H1 (cell line): ENCODE data around the gene CNPY3. TPM values are rescaled to one million over a fixed set of nuclear protein-coding genes. Genes with fewer than 3 reads are reported as not detected.

Experiments
- CTCF ChIA-PET: fragments of 300-600 bp; sonication (Branson Sonifier 250); formaldehyde crosslinking; loops from one replicate; lab custom pipeline; 2021; ENCODE audit not compliant: partially characterized antibody; lab: Charles Lee
- POLR2A ChIA-PET: fragments of 300-600 bp; sonication (Branson Sonifier 250); formaldehyde crosslinking; loops from one replicate; lab custom pipeline; 2021; ENCODE audit warnings: inconsistent platforms; ENCODE audit not compliant: partially characterized antibody; lab: Charles Lee
- DNase-seq, 2 experiments: peaks; one replicate each; pipeline versions ENCODE4 v3.0.0 to v3.0.0-alpha.2; 2010 to 2022; ENCODE audit warnings: low spot score in 2 of 2, low read depth in 1 of 2, mixed read lengths in 1 of 2
- FAIRE-seq: peaks from 2 replicates; lab custom pipeline; 2011; peaks lifted over from hg19 to GRCh38; lab: Jason Lieb, UNC
- H2AFZ ChIP-seq: 2 replicates; pipeline ENCODE4 v1.8.1; 2012; ENCODE audit warnings: low read length, inconsistent platforms
- H2AK5ac ChIP-seq: 2 replicates; pipeline ENCODE4 v1.6.1; 2013; ENCODE audit warnings: low read depth, low read length
- H2BK120ac ChIP-seq: replicated peaks from 2 replicates; pipeline ENCODE3; 2013; ENCODE audit warnings: low read depth, low read length, inconsistent platforms
- H2BK12ac ChIP-seq: 2 replicates; pipeline ENCODE4 v1.6.1; 2013; ENCODE audit warnings: low read depth, low read length
- H2BK15ac ChIP-seq: 2 replicates; pipeline ENCODE4 v1.6.1; 2013; ENCODE audit warnings: low read length
- H2BK20ac ChIP-seq: 2 replicates; pipeline ENCODE4 v1.6.1; 2013; ENCODE audit warnings: low read length
- H2BK5ac ChIP-seq: 2 replicates; pipeline ENCODE4 v1.6.1; 2013; ENCODE audit warnings: low read depth, low read length
- H3K14ac ChIP-seq: 2 replicates; pipeline ENCODE4 v1.6.1; 2013; ENCODE audit warnings: inconsistent platforms; ENCODE audit not compliant: insufficient read length
- H3K18ac ChIP-seq: 2 replicates; pipeline ENCODE4 v1.6.1; 2013; ENCODE audit warnings: low read length; ENCODE audit errors: extremely low read depth
- H3K23ac ChIP-seq: 2 replicates; pipeline ENCODE4 v1.6.1; 2013; ENCODE audit warnings: inconsistent platforms; ENCODE audit not compliant: insufficient read length
- H3K23me2 ChIP-seq: 2 replicates; pipeline ENCODE4 v1.6.1; 2013; ENCODE audit warnings: low read depth, low read length
- H3K27ac ChIP-seq: 2 replicates; pipeline ENCODE4 v1.6.1; 2011; ENCODE audit warnings: low read depth, low read length, inconsistent platforms
- H3K27me3 ChIP-seq, 4 experiments: replicated peaks in 1 of 4; 1 replicate in 1 of 4; 2 replicates in 3 of 4; pipeline versions ENCODE4 v1.6.1 to v1.8.1; 2011 to 2013; ENCODE audit warnings: low read length in 3 of 4, mild to moderate bottlenecking in 3 of 4, inconsistent platforms in 2 of 4, mixed read lengths in 2 of 4, moderate library complexity in 1 of 4; ENCODE audit not compliant: control insufficient read depth in 3 of 4, insufficient read depth in 3 of 4; ENCODE audit errors: extremely low read depth in 1 of 4
- H3K36me3 ChIP-seq, 4 experiments: 2 replicates each; pipeline versions ENCODE4 v1.6.1 to v1.8.1; 2011 to 2013; ENCODE audit warnings: mild to moderate bottlenecking in 4 of 4, low read length in 3 of 4, moderate library complexity in 2 of 4, control low read depth in 1 of 4, inconsistent platforms in 1 of 4; ENCODE audit not compliant: insufficient read depth in 4 of 4, control insufficient read depth in 2 of 4
- H3K4ac ChIP-seq: replicated peaks from 2 replicates; pipeline ENCODE3; 2013; ENCODE audit warnings: low read length, low read depth, mixed read lengths, inconsistent platforms; ENCODE audit not compliant: insufficient read length
- H3K4me1 ChIP-seq, 4 experiments: replicated peaks in 1 of 4; 1 replicate in 1 of 4; 2 replicates in 3 of 4; pipeline versions ENCODE4 v1.6.1 to v1.8.1; 2011 to 2013; ENCODE audit warnings: low read length in 3 of 4, inconsistent platforms in 2 of 4, mixed read lengths in 1 of 4; ENCODE audit not compliant: insufficient read depth in 4 of 4, control insufficient read depth in 3 of 4
- H3K4me2 ChIP-seq, 2 experiments: 2 replicates each; pipeline versions ENCODE4 v1.6.1 to v1.8.1; 2011 to 2013; ENCODE audit warnings: low read depth in 2 of 2, low read length in 2 of 2, control low read depth in 1 of 2, inconsistent platforms in 1 of 2, mild to moderate bottlenecking in 1 of 2; ENCODE audit not compliant: insufficient read depth in 1 of 2
- H3K4me3 ChIP-seq, 4 experiments: fragments of 200-600, 300-600 bp in 1 of 4; sonication (generic), shearing (Covaris generic), sonication (Bioruptor Twin) in 1 of 4; 2 replicates each; pipeline versions ENCODE4 v1.5.1 to v1.8.1; 2011 to 2016; ENCODE audit warnings: low read length in 4 of 4, low read depth in 3 of 4, control low read depth in 2 of 4, inconsistent platforms in 2 of 4, mild to moderate bottlenecking in 2 of 4, mixed read lengths in 1 of 4, moderate library complexity in 1 of 4; ENCODE audit not compliant: insufficient read depth in 2 of 4; ENCODE audit errors: extremely low read depth in 1 of 4
- H3K56ac ChIP-seq: replicated peaks from 2 replicates; pipeline ENCODE3; 2013; ENCODE audit warnings: low read depth, mild to moderate bottlenecking, mixed read lengths, low read length, inconsistent platforms; ENCODE audit not compliant: insufficient read length
- H3K79me1 ChIP-seq: 2 replicates; pipeline ENCODE4 v1.6.1; 2013; ENCODE audit warnings: low read depth, low read length, control low read depth
- H3K79me2 ChIP-seq, 2 experiments: 2 replicates each; pipeline versions ENCODE4 v1.6.1 to v1.8.1; 2012 to 2013; ENCODE audit warnings: low read length in 2 of 2, mild to moderate bottlenecking in 2 of 2, inconsistent platforms in 1 of 2; ENCODE audit not compliant: insufficient read depth in 2 of 2, control insufficient read depth in 1 of 2
- H3K9ac ChIP-seq, 4 experiments: replicated peaks in 1 of 4; 1 replicate in 1 of 4; 2 replicates in 3 of 4; pipeline versions ENCODE4 v1.6.1 to v1.8.1; 2011 to 2013; ENCODE audit warnings: low read depth in 3 of 4, low read length in 3 of 4, control low read depth in 2 of 4, mild to moderate bottlenecking in 2 of 4, moderate library complexity in 2 of 4, inconsistent platforms in 1 of 4; ENCODE audit errors: extremely low read depth in 1 of 4
- H3K9me3 ChIP-seq, 2 experiments: 2 replicates each; pipeline versions ENCODE4 v1.6.1 to v1.8.1; 2012 to 2013; ENCODE audit warnings: mild to moderate bottlenecking in 2 of 2, moderate library complexity in 2 of 2, control low read depth in 1 of 2, inconsistent platforms in 1 of 2, low read depth in 1 of 2, low read length in 1 of 2, mixed read lengths in 1 of 2; ENCODE audit not compliant: insufficient read depth in 2 of 2
- H4K20me1 ChIP-seq, 2 experiments: replicated peaks in 1 of 2; 2 replicates each; pipeline versions ENCODE3 to v1.8.1; 2011 to 2013; ENCODE audit warnings: inconsistent platforms in 2 of 2, low read length in 2 of 2, mild to moderate bottlenecking in 1 of 2; ENCODE audit not compliant: insufficient read depth in 2 of 2, control insufficient read depth in 1 of 2
- H4K5ac ChIP-seq: 2 replicates; pipeline ENCODE4 v1.6.1; 2013; ENCODE audit warnings: low read length, low read depth, mixed read lengths, inconsistent platforms; ENCODE audit not compliant: insufficient read length
- H4K8ac ChIP-seq: 2 replicates; pipeline ENCODE4 v1.8.0; 2013; ENCODE audit warnings: mild to moderate bottlenecking, moderate library complexity, low read length, inconsistent platforms; ENCODE audit not compliant: insufficient read depth; ENCODE audit errors: extremely low read depth
- H4K91ac ChIP-seq: replicated peaks from 2 replicates; pipeline ENCODE3; 2013; ENCODE audit warnings: low read length, mixed read lengths, inconsistent platforms; ENCODE audit not compliant: insufficient read length
- BCL11A ChIP-seq, 2 experiments: IDR thresholded peaks; one replicate each; pipeline ENCODE4 v1.6.1; 2011; ENCODE audit warnings: low read depth in 2 of 2, low read length in 2 of 2, mild to moderate bottlenecking in 2 of 2
- BRCA1 ChIP-seq: IDR thresholded peaks from 2 replicates; pipeline ENCODE4 v1.6.1; 2012; ENCODE audit warnings: low read depth, low read length, improper control_type of control experiment
- KDM4A ChIP-seq: IDR thresholded peaks from one replicate; pipeline ENCODE4 v1.7.1; 2012; ENCODE audit warnings: low read depth, mild to moderate bottlenecking, moderate library complexity, low read length, inconsistent platforms; ENCODE audit not compliant: severe bottlenecking
- YY1 ChIP-seq: IDR thresholded peaks from 2 replicates; pipeline ENCODE4 v1.6.1; 2011; ENCODE audit warnings: low read depth, mild to moderate bottlenecking, low read length
- whole genome bisulfite sequencing, 2 experiments: shearing (Covaris generic) in 1 of 2; methylation state at CpG; one replicate each; pipeline versions ENCODE4 v1.1.6 to v1.1.7; 2013 to 2015; ENCODE audit warnings: low lambda C conversion rate in 2 of 2, mixed read lengths in 2 of 2, inconsistent platforms in 1 of 2, low coverage in 1 of 2, missing lambda C conversion rate in 1 of 2; ENCODE audit not compliant: insufficient replicate concordance in 2 of 2, insufficient coverage in 1 of 2, insufficient read length in 1 of 2; ENCODE audit errors: extremely low coverage in 1 of 2, missing lambda C conversion rate in 1 of 2; 5-methylcytosine and 5-hydroxymethylcytosine counted together
- polyA plus RNA-seq, 7 experiments: library from polyadenylated mRNA; depleted of rRNA in 3 of 7; stranded (reverse) in 5 of 7; unstranded in 2 of 7; fragments of >200 nt in 5 of 7; fragments of 200-250 nt in 2 of 7; gene quantifications; 1 replicate in 5 of 7; 2 replicates in 1 of 7; 4 replicates in 1 of 7; pipeline versions ENCODE4 v1.2.1 to v1.2.3, GENCODE V29; 2011 to 2013; ENCODE audit warnings: missing spikeins in 2 of 7, mixed read lengths in 2 of 7
- total RNA-seq: library from RNA; stranded (reverse); fragmentation: NEBNext Ultra II Directional; extraction: Animal tissue kit (Norgen Biotek cat#: 25700); gene quantifications from 2 replicates; pipeline ENCODE4 v1.2.1, GENCODE V29; 2021

The CNPY3 gene
- total and polyA plus RNA-seq, 2 of the 8 experiments (the other 6 are each of a cell fraction or from before 2014, with no cell fraction given), result 49.6 to 64.5 TPM

GRCh38 chr6:42885702-42886101 is 43.6 kb upstream of the CNPY3 start:
- H3K23me2 ChIP-seq, result no peaks in the 10 kb centered on the region
- peaks cover 5% of the 10 kb centered on the region for H3K79me1 ChIP-seq
- H4K8ac ChIP-seq, result no peak overlapping the region
- H3K4me1 ChIP-seq, result peaks cover 0 to 3% (median 2%) of the 10 kb centered on the region in 4 experiments; a peak in 3 of 7 replicates
- H3K23ac ChIP-seq, result no peak overlapping the region
- no peak overlapping the region for H3K4ac ChIP-seq
- H3K79me2 ChIP-seq, result peaks cover 3 to 33% of the 10 kb centered on the region in 2 experiments; a peak in 3 of 4 replicates
- FAIRE-seq (no peak), DNase-seq (no peak)
- H2BK15ac ChIP-seq, result no peak overlapping the region
- H3K9ac ChIP-seq, result no peak overlapping the region
- H3K36me3 ChIP-seq, result peaks cover 24 to 57% (median 44%) of the 10 kb centered on the region in 4 experiments
- H2AK5ac ChIP-seq, result no peak overlapping the region
- no peak overlapping the region for H4K91ac ChIP-seq
- H2BK120ac ChIP-seq, result no peak overlapping the region
- 93% methylated on average over 4 of the region's 4 CpGs; no CpG with 5 or more reads in 1 of the 2 experiments for WGBS, 2 experiments
- H2BK20ac ChIP-seq, result no peak overlapping the region
- no peak overlapping the region for H3K4me2 ChIP-seq
- H3K4me3 ChIP-seq, result no peak overlapping the region
- no peak overlapping the region for H3K56ac ChIP-seq
- peaks cover 3 to 14% of the 10 kb centered on the region in 2 experiments for H4K20me1 ChIP-seq
- H3K18ac ChIP-seq, result no peak overlapping the region
- H4K5ac ChIP-seq, result no peak overlapping the region
- no peak overlapping the region for H2BK12ac ChIP-seq
- no peak overlapping the region for H3K14ac ChIP-seq
- no peaks in the 10 kb centered on the region for H3K9me3 ChIP-seq
- no peaks in the 10 kb centered on the region for H3K27me3 ChIP-seq
- H2AFZ ChIP-seq, result no peak overlapping the region
- CTCF ChIA-PET, result interaction anchor here (1.0 to 2.5 kb wide), 2 partner anchors 14 to 224 kb away, joined by 3 to 8 read pairs; no protein-coding TSS in a partner anchor
- POLR2A ChIA-PET, result interaction anchor here (0.6 to 1.8 kb wide), 10 partner anchors 10 to 416 kb away, joined by 3 to 5 read pairs (median 3); no protein-coding TSS in a partner anchor
- TF ChIP-seq BCL11A (IDR thresholded peaks at IDR 0.05; ENCODE audit: low read depth in 2 of 2, low read length in 2 of 2) (no peak), BRCA1 (no peak), YY1 (no peak), KDM4A (no peak)
- H2BK5ac ChIP-seq, result no peak overlapping the region
- no peak overlapping the region for H3K27ac ChIP-seq
